HG03342 (cell line): ENCODE results near the gene VPS72.
"Not testable (repeated sequence)": the region's sequence is repeated elsewhere in the genome, so short reads cannot be mapped to it uniquely, and the experiment has no call there.

Experiments used
- ATAC-seq: cut with Tn5 transposase; IDR thresholded peaks from one replicate; pipeline ENCODE4 v1.9.1; 2021; ENCODE audit warnings: mild to moderate bottlenecking, moderate library complexity; ENCODE audit not compliant: unreplicated experiment

The VPS72 gene

GRCh38 chr1:151188667-151189066, 1.3 kb downstream of the VPS72 start:
- not testable (repeated sequence) for ATAC-seq

GRCh38 chr1:151187205-151187604, 2.8 kb downstream of the VPS72 start:
- ATAC-seq = no peak

- ATAC-seq = no peak
Measured at GRCh38 chr1:151184211-151184610, 5.8 kb downstream of the VPS72 start.

GRCh38 chr1:151176514-151177045, 13.4 kb downstream of the VPS72 start:
- ATAC-seq = no peak

GRCh38 chr1:151175863-151176262, 14.1 kb downstream of the VPS72 start, which contains the start of gene TMOD4:
TMOD4 (minus strand) TSS chr1:151175981; CDS start chr1:151174875, 1,106 bp downstream.
- no peak for ATAC-seq

GRCh38 chr1:151175041-151175741, 14.8 kb downstream of the VPS72 start:
- no peak for ATAC-seq

GRCh38 chr1:151171190-151171589, 18.8 kb downstream of the VPS72 start:
- ATAC-seq = no peak

- no peak for ATAC-seq
Measured at GRCh38 chr1:151167116-151167515, 22.9 kb downstream of the VPS72 start.

GRCh38 chr1:151166505-151166956, 23.5 kb downstream of the VPS72 start:
- no peak for ATAC-seq

- peak; percentile 78 for ATAC-seq
Measured at GRCh38 chr1:151165738-151166504, 24.1 kb downstream of the VPS72 start, which contains the start of the genes LYSMD1 and SCNM1. LYSMD1 (minus strand) TSS chr1:151165902; CDS start chr1:151165258, 644 bp downstream. SCNM1 (plus strand) TSS chr1:151166144; CDS start chr1:151166153, 9 bp downstream.

GRCh38 chr1:151165281-151165737, 24.7 kb downstream of the VPS72 start:
- no peak for ATAC-seq

GRCh38 chr1:151164732-151165280, 25.2 kb downstream of the VPS72 start:
- no peak for ATAC-seq

GRCh38 chr1:151159373-151159772, 30.6 kb downstream of the VPS72 start:
- ATAC-seq = no peak

GRCh38 chr1:151158751-151159251, 31.2 kb downstream of the VPS72 start:
- ATAC-seq = no peak

GRCh38 chr1:151158326-151158725, 31.7 kb downstream of the VPS72 start:
- no peak for ATAC-seq

GRCh38 chr1:151157067-151157531, 32.9 kb downstream of the VPS72 start:
- ATAC-seq = no peak

- ATAC-seq = peak; percentile 57
Measured at GRCh38 chr1:151156515-151156819, 33.5 kb downstream of the VPS72 start, which contains the start of gene TNFAIP8L2. TNFAIP8L2 (plus strand) TSS chr1:151156649; CDS start chr1:151158698, 2,049 bp downstream.

- ATAC-seq = no peak
Measured at GRCh38 chr1:151147665-151148064, 42.3 kb downstream of the VPS72 start.

- no peak for ATAC-seq
Measured at GRCh38 chr1:151147132-151147503, 42.9 kb downstream of the VPS72 start.

GRCh38 chr1:151146412-151147131, 43.4 kb downstream of the VPS72 start, which contains the start of gene SEMA6C:
SEMA6C (minus strand) TSS chr1:151146631; CDS start chr1:151142621, 4,010 bp downstream.
- peak; percentile 95 for ATAC-seq
